ENCODE data around the gene GLT8D2. TPM values are rescaled to one million over a fixed set of nuclear protein-coding genes. Genes with fewer than 3 reads are reported as not detected.

The GLT8D2 gene
- total and polyA plus RNA-seq, 9 donors, result 21.1 to 65.2 (median 35.0) TPM

GRCh38 chr12:104091136-104091535 lies 41.1 kb upstream of the GLT8D2 start:
- H3K9me3 ChIP-seq, result no peaks in the 10 kb centered on the region
- 85 to 87% (median 86%) methylated on average over 4 of the region's 4 CpGs for WGBS, 3 donors
- H3K4me1 ChIP-seq (ENCODE audit: insufficient read depth), result no peaks in the 10 kb centered on the region
- DNase-seq, result no peak
- intact Hi-C loops (cut with DNase I), result no loop called here
- TF ChIP-seq CTCF (IDR thresholded peaks at IDR 0.05), result no peak
- no peak for TF ChIP-seq POLR2A (IDR thresholded peaks at IDR 0.05)
- TF ChIP-seq EP300 (IDR thresholded peaks at IDR 0.05), result no peak
- no peaks in the 10 kb centered on the region for H3K36me3 ChIP-seq
- no peak overlapping the region for H3K4me3 ChIP-seq
- H3K27ac ChIP-seq, result no peak overlapping the region
- no peaks in the 10 kb centered on the region for H3K27me3 ChIP-seq

GRCh38 chr12:104090685-104091084 lies 40.7 kb upstream of the GLT8D2 start:
- no peaks in the 10 kb centered on the region for H3K36me3 ChIP-seq
- no peaks in the 10 kb centered on the region for H3K27me3 ChIP-seq
- no peak overlapping the region for H3K27ac ChIP-seq
- TF ChIP-seq POLR2A (IDR thresholded peaks at IDR 0.05), result no peak
- TF ChIP-seq CTCF (IDR thresholded peaks at IDR 0.05), result no peak
- no peak for TF ChIP-seq EP300 (IDR thresholded peaks at IDR 0.05)
- WGBS, 3 donors, result 95 to 100% (median 100%) methylated on average over 1 of the region's 1 CpG
- no peaks in the 10 kb centered on the region for H3K4me1 ChIP-seq (ENCODE audit: insufficient read depth)
- no peaks in the 10 kb centered on the region for H3K9me3 ChIP-seq
- intact Hi-C loops (cut with DNase I), result no loop called here
- H3K4me3 ChIP-seq, result no peak overlapping the region
- no peak for DNase-seq

- Histone ChIP-seq H3K36me3 (no peaks in the 10 kb centered on the region), H3K4me1 (ENCODE audit: insufficient read depth) (no peaks in the 10 kb centered on the region), H3K9me3 (no peaks in the 10 kb centered on the region), H3K4me3 (no peak overlapping the region), H3K27ac (no peak overlapping the region), H3K27me3 (no peaks in the 10 kb centered on the region)
- DNase-seq, result no peak
- intact Hi-C loops (cut with DNase I), result no loop called here
- 93 to 97% (median 94%) methylated on average over 8 of the region's 8 CpGs for WGBS, 3 donors
- TF ChIP-seq EP300 (IDR thresholded peaks at IDR 0.05), result no peak
- no peak for TF ChIP-seq CTCF (IDR thresholded peaks at IDR 0.05)
- TF ChIP-seq POLR2A (IDR thresholded peaks at IDR 0.05), result no peak
Observed at GRCh38 chr12:104083769-104084475, 33.9 kb upstream of the GLT8D2 start.

GRCh38 chr12:104080764-104081163 lies 30.8 kb upstream of the GLT8D2 start:
- DNase-seq, result no peak
- 84 to 94% (median 87%) methylated on average over 1 of the region's 1 CpG for WGBS, 3 donors
- no peak overlapping the region for H3K4me3 ChIP-seq
- no peaks in the 10 kb centered on the region for H3K27me3 ChIP-seq
- H3K9me3 ChIP-seq, result no peaks in the 10 kb centered on the region
- TF ChIP-seq CTCF (IDR thresholded peaks at IDR 0.05) (no peak), POLR2A (IDR thresholded peaks at IDR 0.05) (no peak), EP300 (IDR thresholded peaks at IDR 0.05) (no peak)
- no peak overlapping the region for H3K27ac ChIP-seq
- no peaks in the 10 kb centered on the region for H3K36me3 ChIP-seq
- intact Hi-C loops (cut with DNase I), result no loop called here
- H3K4me1 ChIP-seq (ENCODE audit: insufficient read depth), result no peaks in the 10 kb centered on the region

All from ovary (tissue), 9 donors.